HG03066 (cell line): ENCODE data around the gene GPRC5A.

Source experiments
- ATAC-seq: cut with Tn5 transposase; IDR thresholded peaks from one replicate; pipeline ENCODE4 v1.9.1; 2021; ENCODE audit warnings: low read depth; ENCODE audit not compliant: unreplicated experiment

GPRC5A gene

GRCh38 chr12:12883369-12884001 lies 7.9 kb upstream of the GPRC5A start:
- no peak for ATAC-seq

DNA sequence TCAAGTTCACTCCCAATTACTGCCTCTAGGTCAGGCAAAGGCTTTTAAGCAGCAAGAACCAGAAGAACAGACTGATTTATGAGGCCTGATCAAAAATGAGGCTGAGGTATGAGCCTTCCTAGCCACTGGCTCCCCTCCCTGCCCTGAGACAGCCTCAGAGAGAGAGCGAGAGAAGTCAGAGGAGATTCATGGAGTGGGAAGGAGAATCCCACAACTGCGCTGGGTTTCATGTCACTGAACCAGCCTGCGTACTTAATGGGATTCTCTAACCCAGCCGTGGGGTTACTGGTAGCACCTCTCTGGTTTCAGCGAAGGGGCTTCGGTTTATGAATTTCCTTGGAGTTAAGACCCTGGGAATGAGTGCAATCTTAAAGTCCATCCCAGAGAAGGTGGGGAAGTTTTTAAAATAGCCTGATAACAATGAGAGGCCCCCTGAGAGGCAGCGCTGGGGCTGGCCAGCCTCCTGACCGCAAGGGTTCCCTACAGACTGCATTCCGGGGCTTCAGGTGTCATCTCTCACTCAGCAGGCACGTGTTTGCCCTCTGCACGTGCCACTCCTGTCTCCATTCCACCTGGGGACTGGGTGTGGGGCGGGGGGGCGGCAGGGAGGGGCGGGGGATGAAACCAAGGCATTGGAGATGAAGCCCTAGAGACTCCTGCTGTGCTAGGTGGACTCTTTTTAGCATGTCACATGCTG lies 6.1 kb upstream of the GPRC5A start:
- ATAC-seq, result no peak

- ATAC-seq, result no peak
Measured at GRCh38 chr12:12887471-12887870, 3.9 kb upstream of the GPRC5A start.

DNA sequence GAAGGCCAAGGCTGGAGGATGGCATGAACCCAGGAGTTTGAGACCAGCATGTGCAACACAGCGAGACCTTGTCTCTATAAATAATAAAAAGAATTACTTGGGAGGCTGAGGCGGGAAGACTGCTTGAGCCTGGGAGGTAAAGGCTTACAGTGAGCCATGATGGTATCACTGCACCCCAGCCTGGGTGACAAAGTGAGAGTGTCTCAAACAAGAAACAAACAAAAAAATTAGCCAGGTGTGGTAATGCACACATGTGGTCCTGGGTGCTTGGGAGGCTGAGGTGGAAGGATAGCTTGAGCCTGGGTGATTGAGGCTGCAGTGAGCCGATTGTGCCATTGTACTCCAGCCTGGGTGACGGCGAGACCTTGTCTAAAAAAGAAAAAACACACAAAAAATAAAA lies 1.7 kb upstream of the GPRC5A start:
- no peak for ATAC-seq

GRCh38 chr12:12890543-12891079 lies 751 bp upstream of the GPRC5A start:
- ATAC-seq, result peak; percentile 54

GRCh38 chr12:12891881-12892355 lies 556 bp downstream of the GPRC5A start:
- ATAC-seq, result no peak

DNA sequence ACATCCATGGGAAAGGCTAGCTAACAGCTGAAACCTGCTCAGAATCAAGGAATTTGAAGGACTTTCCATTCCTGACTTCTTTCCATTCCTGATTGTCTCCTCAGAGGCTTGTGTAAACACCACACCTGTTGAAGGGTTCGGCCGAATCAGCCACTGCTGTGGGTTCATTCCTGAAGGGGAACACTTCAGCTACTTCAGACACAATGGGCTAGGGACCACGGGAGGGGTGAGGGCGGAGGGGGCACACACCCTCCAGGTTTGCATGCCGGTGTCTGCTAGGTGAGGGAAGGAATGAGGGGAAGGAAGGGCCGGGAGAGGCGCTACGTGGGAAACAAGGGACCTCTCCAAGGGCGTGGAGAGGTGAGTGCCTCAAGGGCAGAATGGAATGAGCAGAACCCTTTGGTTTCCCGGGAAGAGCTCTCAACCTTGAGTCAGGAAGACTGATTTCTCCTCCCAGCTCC lies 1.3 kb downstream of the GPRC5A start:
- no peak for ATAC-seq

GRCh38 chr12:12893438-12893837 lies 2.1 kb downstream of the GPRC5A start:
- no peak for ATAC-seq

DNA sequence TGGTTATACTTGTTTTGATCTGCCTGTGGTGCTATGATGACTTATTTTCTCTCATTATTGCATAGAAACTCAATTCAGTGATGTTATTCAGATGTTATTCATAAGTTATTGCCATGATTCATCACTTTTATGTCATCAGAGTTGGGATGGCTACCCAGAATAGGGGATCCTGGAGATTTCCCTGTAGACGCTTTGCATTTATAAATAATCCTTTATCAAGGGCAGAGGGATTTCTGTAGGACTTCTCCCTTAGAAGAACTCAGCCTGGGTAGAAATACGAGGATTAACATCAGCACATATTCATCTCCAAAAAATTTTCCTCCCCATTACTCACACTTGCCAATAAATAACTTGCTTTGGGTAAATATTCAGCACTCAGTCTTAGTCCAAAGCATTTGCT lies 4.9 kb downstream of the GPRC5A start:
- ATAC-seq, result no peak

- no peak for ATAC-seq
Measured at GRCh38 chr12:12897302-12897701, 5.9 kb downstream of the GPRC5A start.

DNA sequence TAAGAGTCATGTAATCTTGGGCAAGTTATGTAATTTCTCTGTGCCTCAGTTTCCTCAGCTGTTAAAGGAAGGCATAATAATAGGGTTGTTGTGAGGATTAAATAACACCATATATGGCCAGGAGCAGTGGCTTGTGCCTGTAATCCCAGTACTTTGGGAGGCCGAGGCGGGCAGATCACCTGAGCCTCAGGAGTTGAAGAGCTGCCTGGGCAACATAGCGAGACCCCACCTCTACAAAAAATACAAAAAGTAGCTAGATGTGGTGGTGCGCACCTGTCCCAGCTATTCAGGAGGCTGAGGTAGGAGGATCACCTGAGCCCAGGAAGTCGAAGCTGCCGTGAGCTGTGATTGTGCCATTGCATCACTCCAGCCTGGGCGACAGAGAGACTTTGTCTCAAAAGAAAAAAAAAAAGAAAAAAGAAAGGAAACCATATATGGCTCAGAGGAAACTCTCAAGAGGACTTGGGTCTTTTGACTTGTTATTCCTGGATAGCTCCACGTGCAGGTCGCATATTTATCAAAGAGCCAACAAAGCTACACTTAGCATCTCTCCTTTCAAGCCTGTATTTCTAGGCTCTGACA lies 6.9 kb downstream of the GPRC5A start:
- ATAC-seq, result no peak

DNA sequence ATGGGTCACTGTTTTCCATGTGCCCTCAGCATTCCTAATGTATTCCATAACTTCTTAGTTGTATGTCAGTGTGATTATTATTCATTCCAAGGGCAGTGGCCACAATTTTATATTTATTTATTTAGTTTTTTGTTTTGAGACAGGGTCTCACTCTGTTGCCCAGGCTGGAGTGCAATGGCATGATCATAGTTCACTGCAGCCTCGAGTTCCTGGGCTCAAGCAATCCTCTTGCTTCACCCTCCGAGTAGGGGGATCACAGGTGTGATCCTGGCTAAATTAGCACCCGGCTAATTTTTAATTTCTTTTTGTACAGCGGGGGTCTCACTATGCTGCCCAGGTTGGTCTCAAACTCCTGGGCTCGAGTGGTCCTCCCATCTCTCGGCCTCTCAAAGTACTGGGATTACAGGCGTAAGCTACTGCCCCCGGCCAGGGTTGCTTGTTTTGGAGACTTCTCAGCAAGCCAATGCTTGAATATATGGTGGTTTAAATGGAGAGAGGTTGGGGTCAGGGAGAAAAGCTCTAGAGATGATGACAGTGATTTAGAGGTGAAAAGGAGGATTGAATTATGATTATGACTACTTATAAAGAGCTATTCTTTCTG lies 7.6 kb downstream of the GPRC5A start:
- no peak for ATAC-seq

DNA sequence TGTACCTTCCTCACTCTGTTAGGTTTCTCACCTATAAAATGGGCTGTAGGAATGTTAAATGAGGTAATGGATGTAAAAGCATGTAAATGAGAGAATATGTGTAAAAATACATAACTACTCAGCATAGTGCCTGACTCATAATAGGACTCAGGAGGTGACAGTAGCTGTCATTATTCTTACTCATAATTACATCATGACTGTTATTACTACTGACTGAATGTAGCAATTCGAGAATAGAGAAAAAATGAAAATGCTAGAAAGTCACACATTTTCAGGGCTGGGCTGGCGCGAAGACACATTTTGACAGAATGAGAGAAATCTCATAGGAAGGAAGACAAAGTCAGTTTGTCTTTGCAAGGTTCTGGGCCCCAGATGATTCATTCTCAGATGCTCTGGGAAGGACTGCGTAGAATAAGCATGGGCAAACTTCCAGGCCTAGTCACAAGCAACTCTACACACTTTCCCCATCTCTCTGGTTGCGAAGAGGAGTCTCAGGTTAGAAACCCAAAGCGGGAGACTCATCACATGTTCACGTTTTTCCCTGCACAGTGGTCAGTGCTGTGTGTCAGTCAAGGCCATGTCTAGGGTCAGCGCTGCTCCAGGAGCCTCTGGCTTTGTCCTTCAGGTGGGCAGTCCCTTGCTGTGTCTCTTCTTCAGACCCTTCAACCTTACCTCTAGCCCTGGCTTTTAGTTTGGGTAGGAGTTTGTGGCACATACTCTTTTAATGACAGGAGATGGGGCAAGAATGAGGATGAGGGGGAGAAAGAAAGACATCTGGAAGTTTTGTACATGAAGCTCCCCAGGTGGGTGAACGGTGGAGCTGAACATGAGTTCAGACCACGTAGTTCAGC lies 8.4 kb downstream of the GPRC5A start:
- ATAC-seq, result peak; percentile 56

- no peak for ATAC-seq
Measured at GRCh38 chr12:12900786-12901157, 9.4 kb downstream of the GPRC5A start.

GRCh38 chr12:12901158-12901791 lies 9.9 kb downstream of the GPRC5A start:
- ATAC-seq, result no peak

DNA sequence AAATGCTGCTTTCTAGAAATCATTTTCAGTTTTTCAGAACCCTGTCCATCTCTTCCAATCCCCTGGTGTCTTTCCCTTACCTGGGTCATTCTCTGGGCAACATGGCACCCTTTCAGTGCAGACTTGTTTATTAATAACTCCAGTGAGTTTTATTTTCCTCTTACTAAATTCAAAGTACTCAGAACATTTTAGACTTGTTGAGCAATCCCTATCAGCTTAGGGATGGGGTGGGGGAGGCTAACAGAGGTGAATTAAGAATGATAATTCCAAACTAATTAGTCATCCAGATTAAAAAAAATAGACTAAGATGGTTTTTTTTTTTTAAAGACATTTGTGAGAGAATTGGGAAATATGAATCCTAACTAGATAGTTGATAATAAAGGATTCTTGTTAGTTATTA lies 10.7 kb downstream of the GPRC5A start:
- ATAC-seq, result no peak

- no peak for ATAC-seq
Measured at GRCh38 chr12:12903642-12904609, 12.6 kb downstream of the GPRC5A start.

GRCh38 chr12:12907552-12907951 lies 16.2 kb downstream of the GPRC5A start:
- ATAC-seq, result no peak

- ATAC-seq, result no peak
Measured at GRCh38 chr12:12908252-12908651, 16.9 kb downstream of the GPRC5A start.
